ENCODE results near the gene CEP72. TPM values are rescaled to one million over a fixed set of nuclear protein-coding genes. Genes with fewer than 3 reads are reported as not detected.
A peak's percentile ranks its signal among the peaks of the same experiment; 100 is the strongest.

Gene CEP72
- total RNA-seq, 1 donor = 3.3 TPM

DNA sequence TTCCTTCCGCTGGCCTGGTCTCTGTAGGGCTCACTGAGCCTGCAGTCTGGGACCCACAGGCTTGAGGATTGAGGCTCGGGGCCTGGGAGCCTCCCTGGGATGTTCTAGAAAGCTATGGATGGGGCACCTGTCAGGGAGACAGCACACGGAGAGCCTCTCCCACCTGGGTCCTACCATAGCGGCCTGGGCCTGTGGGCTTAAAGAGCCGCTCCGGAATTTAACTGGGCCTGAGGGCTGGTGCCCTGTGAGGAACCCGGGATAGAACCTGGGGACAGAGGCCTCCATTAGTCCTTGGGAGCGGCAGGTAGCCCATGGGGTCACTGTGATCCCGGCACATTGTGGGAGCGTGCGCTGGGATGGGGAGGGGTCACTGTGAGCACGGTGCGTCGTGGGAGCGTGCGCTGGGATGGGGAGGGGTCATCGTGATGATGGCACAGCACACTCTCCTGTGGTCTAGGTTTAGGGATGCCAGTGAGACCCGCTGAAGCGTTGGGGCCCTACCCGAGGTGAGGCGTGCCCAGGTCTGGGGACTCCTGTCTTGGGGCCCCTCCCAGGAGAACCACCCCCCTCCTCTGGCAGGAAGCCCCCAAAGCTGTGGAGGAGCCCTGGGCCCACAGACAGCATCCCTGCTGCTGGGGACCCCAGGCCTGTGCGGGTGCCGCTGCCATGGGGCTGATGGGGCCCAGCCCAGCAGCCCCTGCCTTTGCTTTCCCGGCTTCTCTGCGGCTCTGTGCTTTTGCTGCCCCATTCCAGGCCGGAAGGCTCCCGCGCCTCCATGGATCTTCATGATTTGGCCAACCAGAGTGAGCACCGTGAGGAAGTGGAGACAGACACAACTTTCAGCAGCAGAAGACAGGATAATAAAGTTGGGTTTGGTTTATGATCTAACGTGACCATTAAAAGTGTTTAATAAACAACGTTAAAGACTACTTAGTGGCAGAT is 3.4 kb upstream of the CEP72 start:
- peaks cover 7% of the 10 kb centered on the region for H3K4me1 ChIP-seq (ENCODE audit: insufficient read depth, low read length)
- peaks cover 13% of the 10 kb centered on the region for H3K79me2 ChIP-seq (ENCODE audit: insufficient read depth, low read length)
- no peaks in the 10 kb centered on the region for H3K9me3 ChIP-seq (ENCODE audit: low read depth, low read length)
- no peak overlapping the region for H3K27ac ChIP-seq (ENCODE audit: low read depth, low read length)
- H4K20me1 ChIP-seq (ENCODE audit: insufficient read depth, low read length) = no peaks in the 10 kb centered on the region
- no peak overlapping the region for H3K4me3 ChIP-seq (ENCODE audit: insufficient read depth, low read length)
- peak; percentile 39 for DNase-seq (ENCODE audit: insufficient read length, low spot score, missing footprints)
- H3K27me3 ChIP-seq (ENCODE audit: insufficient read depth, low read length) = peaks cover 17% of the 10 kb centered on the region
- no peak overlapping the region for H2AFZ ChIP-seq (ENCODE audit: low read length)
- no peak for TF ChIP-seq CTCF (IDR thresholded peaks at IDR 0.05; ENCODE audit: extremely low read depth, low read depth, low read length)
- H3K4me2 ChIP-seq (ENCODE audit: insufficient read depth, low read length) = no peak overlapping the region
- H3K36me3 ChIP-seq (ENCODE audit: insufficient read depth, low read length) = no peaks in the 10 kb centered on the region

DNA sequence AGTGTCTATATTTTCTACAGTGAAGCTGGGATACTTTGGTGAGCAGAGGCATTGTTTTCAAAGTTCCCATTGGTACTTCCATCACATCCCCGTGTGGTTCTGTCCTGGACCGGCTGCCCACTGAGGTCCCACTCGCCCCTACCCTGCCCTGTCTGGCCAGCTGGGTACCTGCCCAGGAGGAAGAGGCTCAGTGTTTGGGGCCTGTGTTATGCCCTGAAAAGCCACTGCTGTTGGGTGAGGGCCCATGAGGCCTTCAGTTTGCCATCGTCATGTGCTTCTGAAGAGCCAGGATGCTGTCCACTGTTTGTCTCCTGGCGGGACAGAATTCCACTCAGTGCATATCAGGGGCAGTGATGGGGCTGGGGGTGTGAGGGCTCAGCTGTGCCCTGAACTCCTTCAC is 2.6 kb upstream of the CEP72 start:
- H3K4me3 ChIP-seq (ENCODE audit: insufficient read depth, low read length) = no peak overlapping the region
- no peak overlapping the region for H2AFZ ChIP-seq (ENCODE audit: low read length)
- no peak overlapping the region for H3K27ac ChIP-seq (ENCODE audit: low read depth, low read length)
- H3K36me3 ChIP-seq (ENCODE audit: insufficient read depth, low read length) = no peaks in the 10 kb centered on the region
- TF ChIP-seq CTCF (IDR thresholded peaks at IDR 0.05; ENCODE audit: extremely low read depth, low read depth, low read length) = no peak
- peaks cover 12% of the 10 kb centered on the region for H3K4me1 ChIP-seq (ENCODE audit: insufficient read depth, low read length)
- peaks cover 17% of the 10 kb centered on the region for H3K79me2 ChIP-seq (ENCODE audit: insufficient read depth, low read length)
- no peak for DNase-seq (ENCODE audit: insufficient read length, low spot score, missing footprints)
- no peaks in the 10 kb centered on the region for H3K9me3 ChIP-seq (ENCODE audit: low read depth, low read length)
- H4K20me1 ChIP-seq (ENCODE audit: insufficient read depth, low read length) = no peaks in the 10 kb centered on the region
- no peak overlapping the region for H3K4me2 ChIP-seq (ENCODE audit: insufficient read depth, low read length)
- H3K27me3 ChIP-seq (ENCODE audit: insufficient read depth, low read length) = peaks cover 13% of the 10 kb centered on the region

DNA sequence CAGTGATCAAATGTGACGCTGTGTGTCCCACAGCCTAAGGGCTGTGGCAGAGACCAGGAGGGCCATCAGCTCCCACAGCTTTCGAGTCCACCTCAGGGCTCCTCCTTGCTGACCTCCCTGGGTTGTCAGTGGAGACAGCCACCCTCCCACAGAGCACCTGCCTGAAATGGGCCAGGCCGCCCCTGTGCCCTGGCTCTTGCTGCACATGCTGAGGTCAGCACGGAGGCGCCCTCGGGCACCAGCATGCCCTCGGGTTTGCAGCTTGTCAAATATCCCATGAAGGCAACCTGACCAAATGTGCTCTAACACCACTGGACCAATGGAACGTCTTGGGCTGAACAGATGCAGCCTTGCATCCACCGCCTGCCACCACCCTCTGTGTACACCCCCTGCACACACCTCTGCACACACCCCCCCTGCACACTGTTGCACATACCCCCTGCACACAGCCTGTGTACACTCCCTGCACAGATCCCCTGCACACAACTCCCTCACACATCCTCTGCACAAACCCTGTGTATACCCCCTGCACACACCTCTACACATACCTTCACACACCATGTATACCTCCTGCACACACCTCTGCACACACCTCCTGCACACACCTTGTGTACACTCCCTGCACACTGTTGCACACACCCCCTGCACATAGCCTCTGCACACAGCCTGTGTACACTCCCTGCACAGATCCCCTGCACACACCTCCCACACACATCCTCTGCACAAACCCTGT is 2.0 kb upstream of the CEP72 start:
- no peaks in the 10 kb centered on the region for H3K9me3 ChIP-seq (ENCODE audit: low read depth, low read length)
- H4K20me1 ChIP-seq (ENCODE audit: insufficient read depth, low read length) = no peaks in the 10 kb centered on the region
- no peak overlapping the region for H3K4me3 ChIP-seq (ENCODE audit: insufficient read depth, low read length)
- no peak for TF ChIP-seq CTCF (IDR thresholded peaks at IDR 0.05; ENCODE audit: extremely low read depth, low read depth, low read length)
- no peak overlapping the region for H3K27ac ChIP-seq (ENCODE audit: low read depth, low read length)
- no peak for DNase-seq (ENCODE audit: insufficient read length, low spot score, missing footprints)
- peaks cover 13% of the 10 kb centered on the region for H3K27me3 ChIP-seq (ENCODE audit: insufficient read depth, low read length)
- no peak overlapping the region for H3K4me2 ChIP-seq (ENCODE audit: insufficient read depth, low read length)
- H3K36me3 ChIP-seq (ENCODE audit: insufficient read depth, low read length) = no peaks in the 10 kb centered on the region
- peaks cover 23% of the 10 kb centered on the region for H3K79me2 ChIP-seq (ENCODE audit: insufficient read depth, low read length)
- H3K4me1 ChIP-seq (ENCODE audit: insufficient read depth, low read length) = peaks cover 12% of the 10 kb centered on the region
- H2AFZ ChIP-seq (ENCODE audit: low read length) = no peak overlapping the region

All from osteoblast (primary cell).